Neural cell (in vitro differentiated cells): Measurements from ENCODE around the gene TSPAN1.

Experiments
- MXI1 ChIP-seq: fragments of 450-650 bp; conservative IDR thresholded peaks from 2 replicates; pipeline ENCODE4 v1.6.1; 2014; ENCODE audit warnings: antibody characterized with exemption, mild to moderate bottlenecking; ENCODE audit not compliant: poor library complexity, severe bottlenecking
- RAD21 ChIP-seq: fragments of 450-650 bp; conservative IDR thresholded peaks from 2 replicates; pipeline ENCODE4 v1.6.1; 2014; ENCODE audit warnings: antibody characterized with exemption, mild to moderate bottlenecking, moderate library complexity
- REST ChIP-seq: IDR thresholded peaks from 2 replicates; pipeline ENCODE4 v1.6.1; 2012; ENCODE audit warnings: borderline replicate concordance
- TF ChIP-seq, protein P1 (sequence below): fragments of 450-650 bp; IDR thresholded peaks from 2 replicates; pipeline ENCODE4 v1.5.1; 2014; ENCODE audit warnings: antibody characterized with exemption, mild to moderate bottlenecking, moderate library complexity; ENCODE audit not compliant: poor library complexity, severe bottlenecking

- TF ChIP-seq, protein P1, sequence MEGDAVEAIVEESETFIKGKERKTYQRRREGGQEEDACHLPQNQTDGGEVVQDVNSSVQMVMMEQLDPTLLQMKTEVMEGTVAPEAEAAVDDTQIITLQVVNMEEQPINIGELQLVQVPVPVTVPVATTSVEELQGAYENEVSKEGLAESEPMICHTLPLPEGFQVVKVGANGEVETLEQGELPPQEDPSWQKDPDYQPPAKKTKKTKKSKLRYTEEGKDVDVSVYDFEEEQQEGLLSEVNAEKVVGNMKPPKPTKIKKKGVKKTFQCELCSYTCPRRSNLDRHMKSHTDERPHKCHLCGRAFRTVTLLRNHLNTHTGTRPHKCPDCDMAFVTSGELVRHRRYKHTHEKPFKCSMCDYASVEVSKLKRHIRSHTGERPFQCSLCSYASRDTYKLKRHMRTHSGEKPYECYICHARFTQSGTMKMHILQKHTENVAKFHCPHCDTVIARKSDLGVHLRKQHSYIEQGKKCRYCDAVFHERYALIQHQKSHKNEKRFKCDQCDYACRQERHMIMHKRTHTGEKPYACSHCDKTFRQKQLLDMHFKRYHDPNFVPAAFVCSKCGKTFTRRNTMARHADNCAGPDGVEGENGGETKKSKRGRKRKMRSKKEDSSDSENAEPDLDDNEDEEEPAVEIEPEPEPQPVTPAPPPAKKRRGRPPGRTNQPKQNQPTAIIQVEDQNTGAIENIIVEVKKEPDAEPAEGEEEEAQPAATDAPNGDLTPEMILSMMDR: no peak
- TF ChIP-seq RAD21: no peak
- no peak for TF ChIP-seq REST
- TF ChIP-seq MXI1: no peak
These were observed 13.6 kb downstream of the TSPAN1 start for GRCh38 chr1:46188295-46189030.
